T-helper 1 cell (primary cell): ENCODE results near the gene ABI1.
"Not testable (repeated sequence)": the region's sequence is repeated elsewhere in the genome, so short reads cannot be mapped to it uniquely, and the experiment has no call there.

Experiments used
- DNase-seq, 5 donors: peaks; one replicate each; pipeline ENCODE4 v3.0.0-alpha.2; 2012 to 2020

Gene ABI1

GRCh38 chr10:26804418-26805393 lies 56.1 kb downstream of the ABI1 start:
- no peak for DNase-seq

DNA sequence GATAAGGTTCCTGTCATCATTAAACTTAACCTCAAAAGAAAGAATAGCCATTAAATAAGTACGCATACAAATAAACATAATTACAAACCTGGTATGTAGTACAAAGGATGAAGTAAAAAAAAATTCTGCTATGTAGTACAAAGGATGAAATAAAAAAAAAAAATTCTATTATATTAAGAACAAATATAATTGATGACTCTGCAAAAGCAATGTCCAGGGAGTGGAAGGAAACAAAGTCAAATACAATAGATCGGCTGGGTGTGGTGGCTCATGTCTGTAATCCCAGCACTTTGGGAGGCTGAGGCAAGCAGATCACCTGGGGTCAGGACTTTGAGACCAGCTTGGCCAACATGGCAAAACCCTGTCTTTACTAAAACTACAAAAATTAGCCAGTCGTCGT lies 56.9 kb downstream of the ABI1 start:
- DNase-seq, result no peak

DNA sequence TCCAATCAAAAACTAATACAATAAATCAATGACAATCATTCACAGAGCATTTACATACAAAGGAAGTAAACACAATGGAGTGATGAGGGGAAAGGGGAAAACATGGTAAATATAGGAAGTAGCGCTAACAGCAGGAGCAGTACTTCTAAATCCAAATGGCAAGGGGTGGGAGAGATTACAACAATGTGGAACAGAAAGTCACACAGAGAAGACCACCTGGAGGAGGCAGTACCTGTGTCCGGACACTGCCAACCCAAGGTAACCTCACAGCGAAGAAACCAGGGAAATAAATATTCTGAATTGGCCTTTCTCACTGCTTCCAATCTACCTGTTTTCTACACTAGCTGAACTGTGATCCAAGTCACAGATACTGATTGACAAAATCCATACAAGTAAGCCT lies 58.2 kb downstream of the ABI1 start:
- no peak for DNase-seq

GRCh38 chr10:26801831-26802230 lies 58.9 kb downstream of the ABI1 start:
- no peak for DNase-seq

DNA sequence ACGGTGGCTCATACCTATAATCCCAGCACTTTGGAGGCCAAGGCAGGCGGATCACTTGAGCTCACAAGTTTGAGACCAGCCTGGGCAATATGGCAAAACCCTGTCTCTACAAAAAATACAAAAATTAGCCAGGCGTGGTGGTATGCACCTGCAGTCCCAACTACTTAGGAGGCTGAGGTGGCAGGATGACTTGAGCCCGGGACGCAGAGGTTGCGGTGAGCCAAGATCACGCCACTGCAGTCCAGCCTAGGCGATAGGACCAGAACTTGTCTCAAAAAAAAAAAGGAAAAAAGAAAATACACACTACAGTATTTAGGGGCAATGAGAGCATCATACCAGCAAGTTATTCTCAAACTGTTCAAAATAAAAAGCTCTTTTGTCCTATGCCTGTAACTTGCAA lies 59.5 kb downstream of the ABI1 start:
- DNase-seq, result no peak

GRCh38 chr10:26800468-26800867 lies 60.3 kb downstream of the ABI1 start:
- no peak for DNase-seq

DNA sequence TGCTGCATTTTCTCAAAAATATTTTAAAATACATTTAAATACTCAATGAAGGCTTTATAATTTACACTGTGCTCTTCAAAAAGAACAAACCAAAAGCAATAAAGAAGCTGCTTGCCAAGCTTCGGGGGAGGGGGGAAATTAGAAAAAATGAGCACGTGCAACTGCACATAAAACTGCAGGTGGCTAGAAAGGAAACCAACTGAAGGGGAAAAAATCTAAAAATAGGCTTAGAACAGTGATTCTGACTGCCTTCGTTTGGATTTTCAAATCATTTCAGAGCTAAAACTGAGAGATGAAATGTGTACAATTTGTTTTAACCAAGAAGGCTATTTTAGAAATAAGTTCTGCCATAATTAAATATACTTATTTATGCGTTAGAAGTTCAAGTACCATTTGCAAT lies 61.4 kb downstream of the ABI1 start:
- DNase-seq, result no peak

DNA sequence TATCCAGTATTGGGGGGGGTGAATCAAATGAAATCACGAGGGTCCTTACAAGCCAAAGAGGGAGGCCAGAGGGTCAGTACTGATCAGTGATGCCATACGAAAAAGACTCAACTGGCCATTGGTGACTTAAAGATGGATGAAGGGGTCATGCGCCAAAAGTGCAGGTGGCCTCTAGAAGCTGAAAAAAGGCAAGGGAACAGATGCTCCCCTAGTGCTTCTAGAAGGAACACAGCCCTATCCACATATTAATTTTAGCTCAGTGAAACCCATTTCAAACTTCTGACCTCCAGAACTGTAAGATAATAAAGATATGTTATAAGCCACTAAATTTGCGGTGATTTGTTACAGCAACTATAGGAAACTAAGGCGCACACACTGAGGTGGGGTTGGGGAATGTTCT lies 62.5 kb downstream of the ABI1 start:
- no peak for DNase-seq

DNA sequence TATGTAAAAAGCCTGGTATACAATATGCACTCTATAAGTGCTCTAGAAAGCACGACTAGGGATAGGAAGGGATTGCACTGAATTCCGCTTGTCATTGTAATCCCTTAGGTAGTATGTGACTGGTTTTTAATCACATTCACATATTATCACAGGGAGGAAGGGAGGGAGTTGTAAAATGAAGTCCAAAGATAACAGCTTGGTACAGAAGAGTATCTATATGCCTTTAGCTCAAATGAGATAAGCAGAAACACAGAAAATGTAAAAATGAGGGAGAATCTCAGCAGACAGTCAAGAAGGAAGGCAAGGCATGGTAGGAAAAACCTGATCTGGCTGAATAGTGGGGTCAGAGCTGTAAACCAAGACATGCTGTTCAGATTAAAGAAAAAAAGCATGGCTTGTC lies 63.4 kb downstream of the ABI1 start:
- no peak for DNase-seq

- no peak for DNase-seq
These were observed 67.8 kb downstream of the ABI1 start for GRCh38 chr10:26792758-26793495.

GRCh38 chr10:26790221-26790995 lies 70.3 kb downstream of the ABI1 start:
- DNase-seq, result no peak

GRCh38 chr10:26789779-26790178 lies 71.0 kb downstream of the ABI1 start:
- DNase-seq, result not testable (repeated sequence)

DNA sequence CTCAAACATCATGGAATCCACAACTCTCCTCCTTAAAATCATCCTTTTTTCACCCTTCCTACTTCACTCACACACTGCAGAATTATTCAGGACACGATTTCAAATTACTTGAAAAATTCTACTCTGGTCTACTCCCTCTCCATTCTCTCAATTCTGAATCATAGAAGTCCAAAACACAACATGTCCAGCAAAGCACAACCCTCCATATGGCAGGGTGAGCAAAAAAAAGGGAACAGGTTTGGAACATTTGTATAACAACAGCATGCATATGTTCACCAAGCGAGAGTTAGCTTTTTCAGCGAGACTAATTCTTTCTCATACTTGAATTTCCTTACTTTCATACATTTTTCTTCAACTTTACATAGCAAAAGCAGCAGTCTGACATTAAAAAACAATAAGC lies 73.4 kb downstream of the ABI1 start:
- DNase-seq, result no peak

GRCh38 chr10:26781797-26782196 lies 79.0 kb downstream of the ABI1 start:
- DNase-seq, result peak in 1 of 5 donors; percentile 14

DNA sequence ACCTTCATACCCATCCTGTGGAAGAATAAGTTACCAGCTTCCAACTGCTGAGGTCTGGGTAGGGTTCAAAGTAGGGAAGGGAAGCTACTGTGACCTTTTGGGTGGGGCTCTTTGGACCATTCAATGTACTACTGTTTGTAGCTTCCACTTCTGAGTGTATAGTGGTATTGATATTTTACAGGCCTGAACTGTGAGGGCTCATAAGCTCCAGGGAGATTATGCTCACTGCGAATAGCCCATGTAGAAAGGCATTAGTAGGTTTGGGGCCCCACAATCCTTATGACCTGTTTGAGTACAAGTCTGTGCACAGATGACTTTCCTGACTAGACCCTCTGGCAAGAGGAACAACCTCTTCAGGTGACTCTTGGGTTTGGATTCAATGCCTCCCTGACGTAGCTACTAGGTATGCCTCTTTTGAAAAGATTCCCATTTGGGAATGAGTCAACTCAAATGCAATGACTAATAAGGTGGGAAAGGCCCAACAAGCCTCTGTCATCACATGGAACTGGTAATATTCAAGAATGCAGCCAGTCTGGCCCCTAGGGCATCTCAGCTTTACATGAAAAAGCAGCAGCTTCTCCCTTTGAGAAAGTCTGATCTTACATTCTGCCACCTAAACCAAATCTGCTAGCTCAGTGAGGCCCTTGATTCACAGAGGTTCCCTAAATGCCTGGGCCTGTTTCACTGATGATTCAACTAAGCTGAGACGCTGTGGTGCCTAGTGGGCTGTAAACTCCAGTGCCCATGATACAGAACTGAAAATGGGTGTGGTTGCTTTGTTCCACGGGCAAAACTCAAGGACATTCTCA lies 79.8 kb downstream of the ABI1 start:
- no peak for DNase-seq

- no peak for DNase-seq
These were observed 80.5 kb downstream of the ABI1 start for GRCh38 chr10:26780106-26780792.

DNA sequence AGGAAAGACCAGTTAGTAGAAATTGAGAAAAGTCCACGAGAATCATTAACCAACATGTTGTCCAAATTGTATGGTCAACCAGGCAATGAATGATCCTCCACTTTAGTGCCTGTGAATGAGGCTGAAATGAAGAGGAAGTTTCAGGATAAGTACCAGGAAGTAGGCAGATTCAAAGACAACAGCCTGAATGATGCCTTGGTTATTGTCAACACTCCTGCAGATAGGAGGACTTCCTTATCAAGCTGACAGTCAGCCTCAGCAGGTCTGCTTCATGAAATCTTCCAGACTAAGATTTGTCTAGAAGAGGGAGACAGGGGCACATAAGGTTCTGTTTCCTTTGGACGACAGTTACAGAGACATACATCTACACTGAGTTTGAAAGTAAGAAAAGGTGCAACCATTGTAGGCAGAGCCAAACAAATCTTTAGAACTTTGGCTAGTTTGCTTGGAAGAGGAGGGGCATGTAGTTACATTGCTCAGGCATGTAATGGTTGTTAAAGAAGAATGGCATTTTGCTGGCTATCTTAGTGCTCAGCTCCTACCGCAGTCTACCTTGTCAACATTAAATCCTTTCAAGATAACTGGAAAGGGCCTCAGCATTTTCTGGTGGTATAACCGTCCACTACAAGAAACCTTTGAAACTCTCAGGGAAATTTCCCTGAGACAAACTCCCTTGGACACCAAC lies 81.4 kb downstream of the ABI1 start:
- DNase-seq, result no peak

DNA sequence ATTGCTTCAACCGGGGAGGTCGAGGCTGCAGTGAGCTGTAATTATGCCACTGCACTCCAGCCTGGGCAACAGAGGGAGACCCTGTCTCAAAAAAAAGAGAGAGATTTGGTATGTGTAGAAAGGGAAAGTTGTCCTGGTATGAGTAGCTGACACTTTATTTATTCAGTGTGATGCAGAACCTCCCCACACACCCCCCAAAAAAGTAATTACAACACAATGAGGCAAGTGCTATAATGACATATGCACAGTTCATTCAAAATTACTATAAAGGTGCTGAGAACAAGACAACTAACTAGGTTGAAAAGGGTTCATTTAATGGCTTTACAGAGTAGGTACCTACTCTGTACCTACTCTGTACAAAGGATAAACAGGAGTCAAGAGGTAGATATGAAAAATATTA lies 83.1 kb downstream of the ABI1 start:
- DNase-seq, result no peak

GRCh38 chr10:26776258-26776657 lies 84.5 kb downstream of the ABI1 start:
- no peak for DNase-seq

DNA sequence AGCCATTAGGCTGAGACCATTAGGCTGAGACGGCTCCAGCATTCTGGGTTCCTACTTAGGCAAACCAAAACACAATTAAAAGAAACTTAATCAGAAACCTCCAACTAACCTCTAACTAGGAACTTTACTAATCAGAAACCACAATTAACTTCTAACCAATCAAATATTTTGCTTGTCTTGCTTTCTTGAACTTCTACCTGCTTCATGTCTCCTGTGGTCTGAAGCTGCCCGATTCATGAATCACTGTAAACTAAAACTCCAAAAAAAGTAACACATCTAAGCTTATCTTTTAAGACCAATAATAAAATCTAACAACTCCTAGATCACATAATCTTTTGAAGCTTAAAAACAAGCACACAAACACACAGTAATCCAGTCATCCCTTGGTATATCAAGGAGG lies 87.1 kb downstream of the ABI1 start:
- no peak for DNase-seq

DNA sequence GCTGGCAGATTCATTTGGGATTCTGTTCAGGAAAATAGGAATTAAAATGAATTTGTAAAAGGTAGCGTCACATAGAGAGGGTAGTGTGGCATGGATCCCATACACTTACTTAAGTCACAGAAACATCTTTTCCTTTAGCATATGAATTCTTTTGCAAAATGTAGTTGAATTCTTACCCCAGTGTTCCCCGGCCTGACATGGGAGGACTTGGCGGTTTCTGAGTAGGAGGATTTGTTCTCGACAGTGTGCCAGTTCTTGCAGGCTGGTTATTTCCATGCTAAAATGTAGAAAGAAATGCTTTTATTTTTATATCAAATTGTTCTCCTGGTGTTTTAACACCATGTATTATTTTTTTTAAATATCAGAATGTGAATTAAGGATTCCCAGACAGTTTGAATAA lies 90.7 kb downstream of the ABI1 start:
- no peak for DNase-seq
